ENCODE measurements around the gene WBP1.

GRCh38 chr2:74413001-74413698 is 45.1 kb upstream of the WBP1 start:
- TF ChIP-seq CTCF (conservative IDR thresholded peaks at IDR 0.05; ENCODE audit: low read depth, low read length) (no peak), EZH2 (IDR thresholded peaks at IDR 0.05; ENCODE audit: borderline replicate concordance, low read depth, low read length, poor library complexity, severe bottlenecking) (no peak)

Measured in A673 (cell line).